Colonic mucosa (tissue), 4 donors: Measurements from ENCODE around the gene EMP2. TPM values are rescaled to one million over a fixed set of nuclear protein-coding genes. Genes with fewer than 3 reads are reported as not detected.

Experiments
- DNase-seq: peaks from one replicate; pipeline ENCODE4 v3.0.0-alpha.2; 2020
- H3K27ac ChIP-seq: fragments of 200-600 bp; one replicate; pipeline ENCODE4 v1.8.0; 2021
- H3K27me3 ChIP-seq: fragments of 200-600 bp; one replicate; pipeline ENCODE4 v1.8.0; 2021
- H3K36me3 ChIP-seq: fragments of 200-600 bp; one replicate; pipeline ENCODE4 v1.8.0; 2021
- H3K4me1 ChIP-seq: fragments of 200-600 bp; one replicate; pipeline ENCODE4 v1.8.0; 2021; ENCODE audit warnings: mild to moderate bottlenecking
- H3K4me3 ChIP-seq: fragments of 200-600 bp; one replicate; pipeline ENCODE4 v1.8.0; 2021
- H3K9ac ChIP-seq, 2 donors: one replicate each; pipeline ENCODE4 v1.7.0; 2013; ENCODE audit warnings: control low read depth in 2 of 2, low read depth in 2 of 2, low read length in 2 of 2
- H3K9me3 ChIP-seq: fragments of 200-600 bp; one replicate; pipeline ENCODE4 v1.8.0; 2021
- intact Hi-C: fragments of 100-400 bp; cut with DNase I; formaldehyde crosslinking; loops from one replicate; pipeline ENCODE4 v1.14.1; 2022
- total RNA-seq, 2 donors: library from RNA; stranded (reverse); fragmentation: NEBNext Ultra II Directional in 1 of 2; extraction: Animal tissue kit (Norgen Biotek cat#: 25700) in 1 of 2; gene quantifications; one replicate each; pipeline ENCODE4 v1.2.1, GENCODE V29; 2021
- TF ChIP-seq, protein P1 (sequence below): fragments of 200-600 bp; IDR thresholded peaks from one replicate; pipeline ENCODE4 v1.8.0; 2022; ENCODE audit warnings: antibody characterized with exemption, mild to moderate bottlenecking
- donor health status: healthy.
- donor health status: DM: no; HTN: no; CAD: no.
- donor health status: DM: no; HTN: no; CAD: no.

Gene EMP2
- total RNA-seq, 2 donors from 2014 or later: 113 to 133 TPM

DNA sequence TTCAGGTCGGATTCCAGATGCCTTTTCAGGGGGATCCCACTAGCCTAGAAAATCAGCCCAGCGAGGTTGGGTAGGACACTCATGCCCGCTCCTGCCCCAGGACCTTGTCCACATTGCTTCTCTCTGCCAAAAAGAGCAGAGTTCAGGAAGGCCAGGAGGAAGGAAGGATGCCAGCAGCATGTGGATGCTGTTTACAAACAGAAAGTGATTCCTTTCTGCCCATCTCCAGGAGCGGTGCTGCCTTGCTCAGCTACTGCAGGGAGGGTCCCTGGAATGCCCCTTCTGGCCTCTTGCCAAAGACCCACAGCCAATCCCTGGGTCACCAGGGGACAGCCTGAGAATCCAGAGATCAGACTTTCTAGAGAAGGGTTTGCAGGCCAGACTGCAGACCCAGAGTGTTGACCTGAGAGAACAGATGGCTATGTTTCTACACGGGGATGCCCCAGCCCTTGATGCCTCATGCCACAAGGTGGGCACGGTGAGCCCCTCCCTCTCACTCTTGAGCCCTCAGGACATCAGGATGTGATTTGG is 32.3 kb upstream of the EMP2 start:
- intact Hi-C loops: no loop called here
- no peaks in the 10 kb centered on the region for H3K36me3 ChIP-seq
- H3K9me3 ChIP-seq: no peaks in the 10 kb centered on the region
- H3K9ac ChIP-seq: no peak overlapping the region
- TF ChIP-seq, protein P1, sequence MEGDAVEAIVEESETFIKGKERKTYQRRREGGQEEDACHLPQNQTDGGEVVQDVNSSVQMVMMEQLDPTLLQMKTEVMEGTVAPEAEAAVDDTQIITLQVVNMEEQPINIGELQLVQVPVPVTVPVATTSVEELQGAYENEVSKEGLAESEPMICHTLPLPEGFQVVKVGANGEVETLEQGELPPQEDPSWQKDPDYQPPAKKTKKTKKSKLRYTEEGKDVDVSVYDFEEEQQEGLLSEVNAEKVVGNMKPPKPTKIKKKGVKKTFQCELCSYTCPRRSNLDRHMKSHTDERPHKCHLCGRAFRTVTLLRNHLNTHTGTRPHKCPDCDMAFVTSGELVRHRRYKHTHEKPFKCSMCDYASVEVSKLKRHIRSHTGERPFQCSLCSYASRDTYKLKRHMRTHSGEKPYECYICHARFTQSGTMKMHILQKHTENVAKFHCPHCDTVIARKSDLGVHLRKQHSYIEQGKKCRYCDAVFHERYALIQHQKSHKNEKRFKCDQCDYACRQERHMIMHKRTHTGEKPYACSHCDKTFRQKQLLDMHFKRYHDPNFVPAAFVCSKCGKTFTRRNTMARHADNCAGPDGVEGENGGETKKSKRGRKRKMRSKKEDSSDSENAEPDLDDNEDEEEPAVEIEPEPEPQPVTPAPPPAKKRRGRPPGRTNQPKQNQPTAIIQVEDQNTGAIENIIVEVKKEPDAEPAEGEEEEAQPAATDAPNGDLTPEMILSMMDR: no peak
- H3K27me3 ChIP-seq: no peaks in the 10 kb centered on the region
- no peak overlapping the region for H3K4me3 ChIP-seq
- no peak overlapping the region for H3K27ac ChIP-seq
- DNase-seq: no peak
- peaks cover 9% of the 10 kb centered on the region for H3K4me1 ChIP-seq

DNA sequence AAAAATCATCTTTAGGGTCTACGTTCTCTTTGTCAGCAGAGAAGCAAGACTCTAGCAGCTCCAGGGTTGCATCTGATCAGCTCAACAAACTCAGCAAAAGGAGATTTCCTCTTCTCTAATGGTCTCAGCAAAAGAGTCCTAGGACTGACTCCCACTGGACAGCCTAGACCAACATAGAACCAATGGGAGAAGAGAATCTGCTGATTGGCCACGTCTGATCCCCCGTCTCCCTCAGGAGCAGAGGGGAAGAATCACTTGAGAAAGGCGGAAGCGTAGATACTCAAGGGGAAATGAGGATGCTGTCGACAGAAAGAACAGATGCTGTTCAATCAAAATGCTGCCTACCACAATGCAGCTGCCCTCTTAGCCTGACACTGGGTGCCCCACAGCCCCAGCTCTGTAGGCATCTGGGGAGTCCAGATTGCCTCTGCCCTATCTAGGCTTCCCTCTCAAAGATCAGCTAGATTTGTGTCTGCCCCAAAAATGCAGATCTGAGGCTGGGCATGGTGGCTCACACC is 31.5 kb upstream of the EMP2 start:
- intact Hi-C loops: no loop called here
- H3K27ac ChIP-seq: no peak overlapping the region
- no peaks in the 10 kb centered on the region for H3K9me3 ChIP-seq
- H3K36me3 ChIP-seq: no peaks in the 10 kb centered on the region
- peaks cover 3% of the 10 kb centered on the region for H3K4me1 ChIP-seq
- DNase-seq: no peak
- H3K4me3 ChIP-seq: no peak overlapping the region
- TF ChIP-seq, protein P1: no peak
- no peaks in the 10 kb centered on the region for H3K27me3 ChIP-seq
- no peak overlapping the region for H3K9ac ChIP-seq

DNA sequence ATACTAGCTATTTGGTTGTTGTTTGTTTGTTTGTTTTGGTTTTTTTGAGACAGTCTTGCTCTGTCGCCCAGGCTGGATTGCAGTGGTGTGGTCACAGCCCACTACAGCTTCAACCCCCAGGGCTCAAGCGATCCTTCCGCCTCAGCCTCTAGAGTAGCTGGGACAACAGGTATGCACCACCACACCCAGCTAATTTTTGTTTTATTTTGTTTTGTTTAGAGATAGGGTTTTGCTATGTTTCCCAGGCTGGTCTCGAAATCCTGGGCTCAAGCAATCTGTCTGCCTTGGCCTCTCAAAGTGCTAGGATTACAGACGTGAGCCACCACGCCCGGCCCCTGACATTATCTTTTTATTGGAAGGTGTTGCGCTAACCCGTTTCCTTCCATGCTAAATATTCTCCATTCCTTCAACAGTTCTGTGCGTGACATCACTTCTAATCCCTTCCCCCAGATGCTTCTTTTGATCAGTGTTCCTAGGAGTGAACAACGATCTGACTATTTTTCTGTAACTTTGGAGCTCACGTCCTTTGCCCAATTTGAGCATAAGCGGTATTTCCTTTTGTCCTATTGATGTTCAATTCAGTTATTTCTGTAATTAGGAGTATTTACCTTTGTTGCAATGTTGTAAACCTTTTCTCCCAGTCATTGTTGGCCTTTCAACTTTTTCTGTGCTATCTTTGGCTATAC is 30.2 kb upstream of the EMP2 start:
- intact Hi-C loops: no loop called here

DNA sequence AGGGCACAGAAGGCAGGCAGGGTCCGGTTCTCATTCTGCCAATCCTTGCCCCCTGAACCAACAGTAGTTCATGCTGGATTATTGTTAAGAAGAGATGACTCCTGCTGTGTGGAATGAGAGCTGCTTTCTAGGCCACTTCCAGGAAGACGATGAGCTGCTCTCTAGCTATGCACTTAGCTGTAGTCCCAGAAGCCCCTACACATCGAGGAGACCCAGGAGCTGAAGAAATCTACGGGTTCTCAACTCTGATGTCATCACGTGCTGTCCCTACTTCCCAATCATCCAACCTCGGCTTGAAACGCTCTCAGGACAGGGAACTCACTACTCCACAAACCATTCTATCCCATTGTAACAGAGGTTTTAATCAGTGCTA is 29.0 kb upstream of the EMP2 start:
- H3K27me3 ChIP-seq: no peaks in the 10 kb centered on the region
- H3K9ac ChIP-seq: no peak overlapping the region
- no peaks in the 10 kb centered on the region for H3K4me1 ChIP-seq
- DNase-seq: no peak
- no peaks in the 10 kb centered on the region for H3K36me3 ChIP-seq
- no peak overlapping the region for H3K4me3 ChIP-seq
- TF ChIP-seq, protein P1: no peak
- intact Hi-C loops: no loop called here
- H3K9me3 ChIP-seq: no peaks in the 10 kb centered on the region
- no peak overlapping the region for H3K27ac ChIP-seq

More for the DNA sequence above, 30.2 kb upstream of the EMP2 start:
- H3K36me3 ChIP-seq: no peaks in the 10 kb centered on the region
- H3K27me3 ChIP-seq: no peaks in the 10 kb centered on the region
- H3K9ac ChIP-seq: no peak overlapping the region
- no peak for DNase-seq
- H3K4me3 ChIP-seq: no peak overlapping the region
- no peaks in the 10 kb centered on the region for H3K9me3 ChIP-seq
- H3K27ac ChIP-seq: no peak overlapping the region
- TF ChIP-seq, protein P1: no peak
- H3K4me1 ChIP-seq: no peaks in the 10 kb centered on the region

GRCh38 chr16:10608687-10609401 is 28.4 kb upstream of the EMP2 start:
- H3K9ac ChIP-seq: no peak overlapping the region
- no peak overlapping the region for H3K4me3 ChIP-seq
- H3K9me3 ChIP-seq: no peaks in the 10 kb centered on the region
- H3K36me3 ChIP-seq: no peaks in the 10 kb centered on the region
- no peaks in the 10 kb centered on the region for H3K27me3 ChIP-seq
- no peak overlapping the region for H3K27ac ChIP-seq
- intact Hi-C loops: no loop called here
- TF ChIP-seq, protein P1: no peak
- no peak for DNase-seq
- no peaks in the 10 kb centered on the region for H3K4me1 ChIP-seq
